ENCODE measurements around the gene SERPINA7.

The SERPINA7 gene, protein sequence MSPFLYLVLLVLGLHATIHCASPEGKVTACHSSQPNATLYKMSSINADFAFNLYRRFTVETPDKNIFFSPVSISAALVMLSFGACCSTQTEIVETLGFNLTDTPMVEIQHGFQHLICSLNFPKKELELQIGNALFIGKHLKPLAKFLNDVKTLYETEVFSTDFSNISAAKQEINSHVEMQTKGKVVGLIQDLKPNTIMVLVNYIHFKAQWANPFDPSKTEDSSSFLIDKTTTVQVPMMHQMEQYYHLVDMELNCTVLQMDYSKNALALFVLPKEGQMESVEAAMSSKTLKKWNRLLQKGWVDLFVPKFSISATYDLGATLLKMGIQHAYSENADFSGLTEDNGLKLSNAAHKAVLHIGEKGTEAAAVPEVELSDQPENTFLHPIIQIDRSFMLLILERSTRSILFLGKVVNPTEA

DNA sequence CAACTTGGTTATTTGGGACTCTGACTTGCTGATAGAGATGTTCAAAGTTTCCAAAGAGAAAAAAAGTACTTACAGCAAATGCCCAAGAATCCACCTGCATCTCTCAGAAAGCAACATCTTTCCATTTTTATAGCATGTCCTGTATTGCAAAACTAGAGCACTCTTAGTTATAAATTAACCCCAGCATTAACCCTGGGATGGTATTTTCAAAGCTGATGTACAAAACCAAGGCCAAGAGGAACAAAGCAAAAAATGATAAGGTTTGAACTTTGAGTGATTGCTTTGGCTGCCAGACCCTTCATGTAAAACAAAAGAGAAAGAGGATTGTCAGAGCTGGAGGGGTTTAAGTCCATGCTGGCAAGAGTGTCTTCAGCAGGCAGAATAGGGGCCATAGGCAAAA is at the start of gene SERPINA7:
SERPINA7 (minus strand) TSS at position 103 of the 400 bp plus-strand sequence. CDS start 1,669 bp downstream, outside the sequence.
- no peak for DNase-seq (ENCODE audit: extremely low read depth, low read depth)

DNA sequence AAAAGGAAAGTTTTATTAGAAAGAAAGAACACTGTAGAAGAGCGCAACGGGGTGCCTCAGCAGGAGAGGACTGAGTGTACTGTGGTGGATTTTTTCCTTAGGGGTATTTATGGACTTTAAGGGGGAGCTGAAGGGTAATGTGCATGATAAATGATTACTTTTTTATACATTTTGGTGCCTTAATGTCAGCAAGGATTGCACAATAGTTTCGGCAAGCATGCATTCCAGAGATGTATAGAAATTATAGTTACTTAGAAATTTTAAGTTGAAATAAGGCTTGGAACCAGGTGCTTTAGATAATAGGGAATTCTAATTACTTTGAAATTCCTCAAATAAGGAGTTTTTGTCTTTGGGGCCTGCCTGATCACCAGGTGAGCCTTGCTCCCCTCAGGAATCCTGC is 30.5 kb upstream of the SERPINA7 start:
- DNase-seq (ENCODE audit: extremely low read depth, low read depth) = no peak
- TF ChIP-seq, protein P1, sequence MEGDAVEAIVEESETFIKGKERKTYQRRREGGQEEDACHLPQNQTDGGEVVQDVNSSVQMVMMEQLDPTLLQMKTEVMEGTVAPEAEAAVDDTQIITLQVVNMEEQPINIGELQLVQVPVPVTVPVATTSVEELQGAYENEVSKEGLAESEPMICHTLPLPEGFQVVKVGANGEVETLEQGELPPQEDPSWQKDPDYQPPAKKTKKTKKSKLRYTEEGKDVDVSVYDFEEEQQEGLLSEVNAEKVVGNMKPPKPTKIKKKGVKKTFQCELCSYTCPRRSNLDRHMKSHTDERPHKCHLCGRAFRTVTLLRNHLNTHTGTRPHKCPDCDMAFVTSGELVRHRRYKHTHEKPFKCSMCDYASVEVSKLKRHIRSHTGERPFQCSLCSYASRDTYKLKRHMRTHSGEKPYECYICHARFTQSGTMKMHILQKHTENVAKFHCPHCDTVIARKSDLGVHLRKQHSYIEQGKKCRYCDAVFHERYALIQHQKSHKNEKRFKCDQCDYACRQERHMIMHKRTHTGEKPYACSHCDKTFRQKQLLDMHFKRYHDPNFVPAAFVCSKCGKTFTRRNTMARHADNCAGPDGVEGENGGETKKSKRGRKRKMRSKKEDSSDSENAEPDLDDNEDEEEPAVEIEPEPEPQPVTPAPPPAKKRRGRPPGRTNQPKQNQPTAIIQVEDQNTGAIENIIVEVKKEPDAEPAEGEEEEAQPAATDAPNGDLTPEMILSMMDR (IDR thresholded peaks at IDR 0.05; ENCODE audit: low read depth, low read length) = no peak

More for the DNA sequence above, at the start of gene SERPINA7:
- TF ChIP-seq, protein P1 (IDR thresholded peaks at IDR 0.05; ENCODE audit: low read depth, low read length) = no peak

DNA sequence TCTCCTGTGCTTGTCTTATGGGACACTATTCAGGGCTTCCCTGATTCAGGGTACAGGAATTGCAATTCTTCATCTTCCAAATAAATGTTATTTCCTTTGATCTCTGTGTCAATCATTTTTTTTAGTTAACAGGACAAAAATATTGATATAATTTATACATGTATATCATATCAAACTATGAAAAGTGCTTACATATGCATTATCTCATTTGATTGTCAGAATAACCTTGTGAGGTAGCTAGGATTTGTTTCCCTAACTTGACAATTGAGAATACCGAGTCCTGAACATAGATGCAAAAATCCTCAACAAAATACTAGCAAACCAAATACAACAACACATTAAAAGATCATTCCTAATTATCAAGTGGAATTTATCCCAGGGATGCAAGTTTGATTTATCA is 11.5 kb upstream of the SERPINA7 start:
- DNase-seq (ENCODE audit: extremely low read depth, low read depth) = no peak
- TF ChIP-seq, protein P1 (IDR thresholded peaks at IDR 0.05; ENCODE audit: low read depth, low read length) = no peak

DNA sequence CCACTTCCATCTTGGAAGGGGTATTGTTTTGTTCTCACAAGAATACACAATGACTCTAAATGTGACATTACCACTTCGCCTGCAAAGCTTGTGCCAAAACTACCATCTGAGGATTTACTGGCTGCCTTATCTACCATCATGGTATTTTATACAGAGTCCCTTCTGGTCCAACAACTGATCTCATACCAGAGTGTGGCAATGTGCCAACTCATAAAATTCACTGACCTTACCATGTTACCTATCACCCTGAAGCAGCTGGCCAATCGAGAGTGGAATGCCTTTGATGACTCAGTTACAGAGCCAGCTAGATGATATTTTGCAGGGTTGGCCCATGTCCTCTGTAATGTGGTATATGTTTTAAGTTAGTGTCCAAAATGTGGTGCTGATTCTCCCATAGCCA is 3.8 kb upstream of the SERPINA7 start:
- TF ChIP-seq, protein P1 (IDR thresholded peaks at IDR 0.05; ENCODE audit: low read depth, low read length) = no peak
- DNase-seq (ENCODE audit: extremely low read depth, low read depth) = no peak

DNA sequence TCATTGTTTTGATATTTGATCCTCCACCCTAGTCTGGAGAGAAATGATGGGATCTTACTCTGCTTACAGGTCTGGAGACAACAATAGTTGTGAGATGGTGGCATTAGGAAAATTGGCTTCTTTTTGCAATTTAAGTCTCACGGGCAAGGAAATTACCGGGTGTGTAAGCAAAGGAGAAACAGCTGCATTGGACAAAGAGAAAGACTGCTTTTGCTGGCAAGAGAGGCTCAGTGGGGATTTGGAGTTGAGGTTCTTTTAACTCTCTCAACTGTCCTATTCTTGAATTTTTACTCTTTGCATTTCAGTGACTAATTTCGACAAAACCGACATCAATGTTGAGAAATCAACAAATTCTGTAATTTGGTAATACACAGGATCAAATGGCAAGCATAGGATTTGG is 2.3 kb upstream of the SERPINA7 start:
- TF ChIP-seq, protein P1 (IDR thresholded peaks at IDR 0.05; ENCODE audit: low read depth, low read length) = no peak
- DNase-seq (ENCODE audit: extremely low read depth, low read depth) = no peak

DNA sequence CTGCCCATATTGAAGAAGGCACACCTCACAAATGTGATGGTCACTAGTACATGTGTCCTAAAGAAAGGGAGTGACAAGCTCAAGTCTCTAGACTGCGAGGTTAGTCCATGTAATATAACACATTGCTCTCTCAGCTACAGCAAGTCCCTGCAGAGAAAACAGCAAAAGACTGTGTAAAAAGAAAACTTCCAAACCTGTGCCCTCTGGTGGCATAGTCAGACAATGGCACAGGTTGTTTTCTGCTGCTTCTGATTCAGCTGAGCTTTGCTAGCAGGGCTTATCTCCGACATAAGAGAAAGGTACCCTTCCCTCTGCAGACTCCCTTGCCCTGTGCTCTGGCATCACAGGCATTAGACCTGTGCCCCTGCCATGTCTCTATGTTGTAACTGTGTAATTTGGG is 1.4 kb upstream of the SERPINA7 start:
- TF ChIP-seq, protein P1 (IDR thresholded peaks at IDR 0.05; ENCODE audit: low read depth, low read length) = no peak

DNA sequence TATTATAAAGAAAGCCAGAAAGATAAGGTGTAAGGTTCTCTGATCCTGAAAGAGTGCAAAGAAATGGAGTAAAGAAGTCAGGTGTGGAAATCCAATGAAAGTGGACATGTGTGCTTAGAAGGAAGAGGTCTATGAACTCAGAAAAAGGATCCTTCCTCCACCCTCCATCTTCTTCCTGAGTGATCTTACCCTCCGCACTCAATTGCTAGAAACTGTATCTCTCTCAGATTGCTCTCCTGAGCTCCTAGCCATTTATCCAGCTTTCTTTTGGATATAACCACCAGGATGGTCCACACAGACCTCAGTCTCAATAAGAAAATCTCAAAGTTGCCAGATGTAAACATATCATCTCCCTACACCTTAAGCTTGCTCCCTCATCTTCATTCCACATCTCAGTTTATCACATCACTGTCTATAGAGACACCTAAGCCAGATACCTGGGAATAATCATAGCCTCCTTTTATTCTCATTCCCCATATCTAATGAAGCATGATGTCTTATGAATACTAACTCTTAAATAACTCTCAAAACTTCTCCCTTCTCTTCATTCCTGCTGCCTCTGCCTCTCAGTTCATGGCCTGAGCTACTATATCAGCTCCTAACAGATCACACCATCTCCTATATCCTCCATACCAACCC is 573 bp downstream of the SERPINA7 start:
- TF ChIP-seq, protein P1 (IDR thresholded peaks at IDR 0.05; ENCODE audit: low read depth, low read length) = no peak
- DNase-seq (ENCODE audit: extremely low read depth, low read depth) = no peak

More for the DNA sequence above, 1.4 kb upstream of the SERPINA7 start:
- DNase-seq (ENCODE audit: extremely low read depth, low read depth) = no peak

Data from AG09319 (cell line).